ENCODE measurements around the gene DENND1A.

The DENND1A gene

GRCh38 chr9:123362856-123363255, 567.1 kb downstream of the DENND1A start:
- DNase-seq (ENCODE audit: low read depth) = no peak
- TF ChIP-seq CTCF (IDR thresholded peaks at IDR 0.05; ENCODE audit: control insufficient read depth, extremely low read depth, insufficient read depth) = no peak

GRCh38 chr9:123361731-123362510, 568.0 kb downstream of the DENND1A start:
- DNase-seq (ENCODE audit: low read depth) = no peak
- TF ChIP-seq CTCF (IDR thresholded peaks at IDR 0.05; ENCODE audit: control insufficient read depth, extremely low read depth, insufficient read depth) = no peak
- no peak overlapping the region for H3K4me3 ChIP-seq (ENCODE audit: low read depth, low read length)

More at GRCh38 chr9:123362856-123363255, 567.1 kb downstream of the DENND1A start:
- H3K4me3 ChIP-seq (ENCODE audit: low read depth, low read length) = no peak overlapping the region

GRCh38 chr9:123361086-123361730, 568.7 kb downstream of the DENND1A start:
- DNase-seq (ENCODE audit: low read depth) = no peak
- H3K4me3 ChIP-seq (ENCODE audit: low read depth, low read length) = no peak overlapping the region
- no peak for TF ChIP-seq CTCF (IDR thresholded peaks at IDR 0.05; ENCODE audit: control insufficient read depth, extremely low read depth, insufficient read depth)

- TF ChIP-seq CTCF (IDR thresholded peaks at IDR 0.05; ENCODE audit: control insufficient read depth, extremely low read depth, insufficient read depth) = no peak
- no peak for DNase-seq (ENCODE audit: low read depth)
- H3K4me3 ChIP-seq (ENCODE audit: low read depth, low read length) = no peak overlapping the region
Observed at GRCh38 chr9:123360161-123361085, 569.5 kb downstream of the DENND1A start.

GRCh38 chr9:123359546-123359945, 570.4 kb downstream of the DENND1A start:
- H3K4me3 ChIP-seq (ENCODE audit: low read depth, low read length) = no peak overlapping the region
- peak; percentile 7 for DNase-seq (ENCODE audit: low read depth)
- no peak for TF ChIP-seq CTCF (IDR thresholded peaks at IDR 0.05; ENCODE audit: control insufficient read depth, extremely low read depth, insufficient read depth)

GRCh38 chr9:123359106-123359505, 570.8 kb downstream of the DENND1A start:
- no peak overlapping the region for H3K4me3 ChIP-seq (ENCODE audit: low read depth, low read length)
- no peak for TF ChIP-seq CTCF (IDR thresholded peaks at IDR 0.05; ENCODE audit: control insufficient read depth, extremely low read depth, insufficient read depth)
- DNase-seq (ENCODE audit: low read depth) = no peak

All from LNCaP clone FGC (cell line).